Panc1 (cell line): ENCODE results near the gene CD83.

Experiments used
- CTCF ChIP-seq: fragments of 450-650 bp; IDR thresholded peaks from 2 replicates; pipeline ENCODE4 v1.5.1; 2017; ENCODE audit warnings: mild to moderate bottlenecking
- REST ChIP-seq, 2 experiments: IDR thresholded peaks; 2 replicates each; pipeline ENCODE4 v1.6.1; 2011 to 2012; ENCODE audit warnings: low read depth in 2 of 2, control low read depth in 1 of 2, low read length in 1 of 2, mild to moderate bottlenecking in 1 of 2, moderate library complexity in 1 of 2; ENCODE audit not compliant: insufficient read depth in 1 of 2
- TCF7L2 ChIP-seq: IDR thresholded peaks from 2 replicates; pipeline ENCODE4 v1.6.1; 2011; ENCODE audit warnings: mild to moderate bottlenecking, low read depth, low read length, inconsistent platforms

DNA sequence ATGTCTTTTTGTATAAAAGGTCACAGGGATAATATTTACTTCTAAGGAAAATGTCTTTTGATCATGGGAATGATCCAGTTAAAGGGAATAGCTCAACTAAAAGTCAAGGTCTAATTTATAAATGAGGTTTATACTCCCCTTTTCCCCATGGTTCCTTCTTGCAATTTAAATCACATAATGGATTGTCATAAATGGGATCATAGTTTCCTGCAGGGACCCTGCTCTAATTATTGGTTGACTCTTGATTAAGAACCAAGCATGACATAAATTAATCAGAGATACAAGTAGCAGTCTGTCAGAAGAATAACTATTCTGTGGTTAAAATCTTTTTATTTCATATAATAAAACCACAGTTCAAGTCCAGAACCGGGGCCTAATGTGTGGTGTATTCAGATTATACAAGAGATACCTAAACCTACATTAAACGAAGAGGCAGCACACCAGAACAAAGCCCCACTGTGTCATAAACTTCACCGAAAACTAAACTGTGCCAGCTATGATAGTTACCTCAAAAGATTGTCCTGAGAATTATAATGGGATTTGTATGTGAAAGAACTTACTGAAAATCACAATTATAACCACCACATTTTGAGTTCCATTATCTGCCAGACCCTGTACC, 43.0 kb upstream of the CD83 start:
- no peak for TF ChIP-seq TCF7L2
- no peak for TF ChIP-seq CTCF
- no peak for TF ChIP-seq REST (IDR thresholded peaks at IDR 0.05; ENCODE audit: insufficient read depth in 1 of 2, low read depth in 2 of 2, low read length in 1 of 2)
